AG09309 (cell line): Measurements from ENCODE around the gene EVX2.

Experiments
- DNase-seq: peaks from one replicate; pipeline ENCODE4 v3.0.0-alpha.2; 2010; ENCODE audit warnings: low read depth
- H3K4me3 ChIP-seq: 2 replicates; pipeline ENCODE4 v1.5.1; 2011; ENCODE audit warnings: mild to moderate bottlenecking, low read depth, low read length, moderate library complexity; ENCODE audit not compliant: control insufficient read depth
- TF ChIP-seq, protein P1 (sequence below): IDR thresholded peaks from 2 replicates; pipeline ENCODE4 v1.5.1; 2011; ENCODE audit warnings: mild to moderate bottlenecking, low read depth, low read length, inconsistent platforms; ENCODE audit not compliant: insufficient read depth, control insufficient read depth; ENCODE audit errors: missing control alignments

The EVX2 gene

DNA sequence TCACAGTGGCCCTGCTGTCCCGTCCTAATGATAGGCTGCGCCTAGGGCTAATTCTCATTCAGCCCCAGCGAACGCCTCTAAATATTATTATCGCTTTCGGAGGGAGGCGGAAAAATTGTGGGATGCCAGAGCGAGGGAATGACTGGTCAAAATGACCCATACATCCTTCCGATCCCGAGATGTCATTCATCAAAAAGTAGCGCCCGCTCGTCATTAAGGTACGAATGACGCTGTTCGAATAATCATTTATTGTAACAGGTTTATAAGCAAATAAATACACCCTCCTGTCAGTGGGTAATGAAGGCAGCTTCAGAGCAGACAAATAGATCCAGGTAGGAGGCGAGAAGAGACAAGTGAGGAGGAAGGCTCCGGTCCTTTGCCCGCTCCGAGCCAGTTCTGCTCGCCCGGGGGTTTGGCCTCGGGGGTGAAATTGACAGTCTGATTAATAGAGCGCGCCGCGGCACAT is at the start of gene EVX2:
TSS of gene EVX2 (minus strand) at position 167 of the 466 bp plus-strand sequence. CDS start 186 bp downstream, outside the sequence.
- TF ChIP-seq, protein P1, sequence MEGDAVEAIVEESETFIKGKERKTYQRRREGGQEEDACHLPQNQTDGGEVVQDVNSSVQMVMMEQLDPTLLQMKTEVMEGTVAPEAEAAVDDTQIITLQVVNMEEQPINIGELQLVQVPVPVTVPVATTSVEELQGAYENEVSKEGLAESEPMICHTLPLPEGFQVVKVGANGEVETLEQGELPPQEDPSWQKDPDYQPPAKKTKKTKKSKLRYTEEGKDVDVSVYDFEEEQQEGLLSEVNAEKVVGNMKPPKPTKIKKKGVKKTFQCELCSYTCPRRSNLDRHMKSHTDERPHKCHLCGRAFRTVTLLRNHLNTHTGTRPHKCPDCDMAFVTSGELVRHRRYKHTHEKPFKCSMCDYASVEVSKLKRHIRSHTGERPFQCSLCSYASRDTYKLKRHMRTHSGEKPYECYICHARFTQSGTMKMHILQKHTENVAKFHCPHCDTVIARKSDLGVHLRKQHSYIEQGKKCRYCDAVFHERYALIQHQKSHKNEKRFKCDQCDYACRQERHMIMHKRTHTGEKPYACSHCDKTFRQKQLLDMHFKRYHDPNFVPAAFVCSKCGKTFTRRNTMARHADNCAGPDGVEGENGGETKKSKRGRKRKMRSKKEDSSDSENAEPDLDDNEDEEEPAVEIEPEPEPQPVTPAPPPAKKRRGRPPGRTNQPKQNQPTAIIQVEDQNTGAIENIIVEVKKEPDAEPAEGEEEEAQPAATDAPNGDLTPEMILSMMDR, result no peak
- no peak within 1 kb of the TSS for H3K4me3 ChIP-seq
- DNase-seq, result no peak

DNA sequence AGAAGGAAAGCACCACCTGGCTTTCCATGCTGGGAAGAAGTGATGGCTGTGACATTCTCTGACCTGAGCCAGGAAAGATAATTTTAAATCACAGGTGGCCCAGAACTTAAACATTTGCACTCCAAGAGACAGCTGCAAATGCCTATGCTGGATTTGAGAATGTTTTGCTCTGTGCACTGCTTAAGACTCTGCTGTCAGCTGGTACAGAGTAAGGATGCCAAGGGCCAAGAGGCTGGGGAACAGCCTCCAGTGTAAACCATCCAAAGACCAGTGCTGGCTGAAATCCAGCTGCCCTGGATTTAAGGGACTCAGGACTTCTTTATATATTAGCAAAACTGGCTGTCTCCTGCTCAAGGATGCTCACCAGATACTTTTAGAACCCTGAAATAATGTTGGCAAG is 49.6 kb upstream of the EVX2 start:
- DNase-seq, result no peak
- TF ChIP-seq, protein P1, result no peak
- H3K4me3 ChIP-seq, result no peak overlapping the region

DNA sequence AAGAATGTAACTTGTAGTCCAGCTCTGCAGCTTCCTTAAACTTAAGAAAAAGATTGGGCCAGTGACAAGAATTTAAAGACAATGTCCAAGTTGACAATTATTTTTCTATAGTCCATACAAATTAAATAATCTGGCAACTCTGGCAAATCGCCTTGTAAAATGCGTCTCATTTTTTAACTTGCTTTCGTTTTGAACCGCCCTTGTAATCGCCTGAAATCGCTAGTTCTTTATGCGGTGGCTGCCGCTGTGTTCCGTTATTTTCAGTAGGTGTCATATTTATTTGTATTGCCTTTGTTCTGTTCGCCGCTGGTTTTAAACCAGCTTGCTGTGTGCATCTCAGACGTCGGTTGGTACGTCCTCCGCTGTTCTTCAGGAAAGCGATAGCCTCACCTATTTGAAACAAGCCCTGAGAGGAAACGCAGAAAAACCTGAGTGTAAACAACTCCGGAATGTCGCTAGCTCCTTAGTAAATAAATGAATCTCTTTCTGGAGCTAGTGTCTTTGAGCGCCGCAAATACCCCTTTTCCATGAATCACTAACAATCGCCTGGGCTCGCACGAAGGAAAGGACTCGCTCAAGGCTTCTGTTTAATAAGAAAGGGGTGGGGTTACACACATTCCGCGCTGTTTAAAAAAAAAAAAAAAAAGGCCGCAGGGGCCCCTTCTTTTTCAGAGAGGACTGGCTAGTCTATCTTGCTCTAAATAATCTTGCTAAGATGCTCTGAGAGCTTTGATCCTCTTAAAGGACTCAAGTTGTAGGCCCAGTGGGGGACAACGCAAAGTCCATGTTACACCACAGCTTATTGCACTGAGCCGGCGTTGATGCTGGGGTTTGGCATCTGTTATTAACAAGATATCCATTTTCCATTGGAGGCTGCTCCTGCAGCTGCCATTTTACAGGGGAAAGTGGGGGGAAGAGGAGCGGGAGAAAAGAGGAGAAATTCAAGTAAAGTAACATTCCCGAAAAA is 48.7 kb upstream of the EVX2 start:
- TF ChIP-seq, protein P1, result no peak
- DNase-seq, result no peak
- H3K4me3 ChIP-seq, result no peak overlapping the region

DNA sequence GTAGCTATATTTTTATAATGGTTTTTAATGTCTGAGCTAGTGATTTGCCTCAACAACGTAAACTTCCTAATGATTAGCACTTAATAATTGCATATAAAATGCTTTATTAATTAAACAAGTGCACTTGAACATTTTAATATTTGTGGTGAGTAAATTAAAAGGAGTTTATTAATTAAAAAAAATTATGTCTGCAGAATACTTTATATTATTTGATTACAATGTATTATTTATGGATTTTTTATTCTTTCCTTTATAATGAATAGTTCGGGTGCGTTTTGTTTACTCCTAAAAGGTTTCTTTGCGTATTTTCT is 48.0 kb upstream of the EVX2 start:
- TF ChIP-seq, protein P1, result no peak
- no peak overlapping the region for H3K4me3 ChIP-seq
- no peak for DNase-seq

DNA sequence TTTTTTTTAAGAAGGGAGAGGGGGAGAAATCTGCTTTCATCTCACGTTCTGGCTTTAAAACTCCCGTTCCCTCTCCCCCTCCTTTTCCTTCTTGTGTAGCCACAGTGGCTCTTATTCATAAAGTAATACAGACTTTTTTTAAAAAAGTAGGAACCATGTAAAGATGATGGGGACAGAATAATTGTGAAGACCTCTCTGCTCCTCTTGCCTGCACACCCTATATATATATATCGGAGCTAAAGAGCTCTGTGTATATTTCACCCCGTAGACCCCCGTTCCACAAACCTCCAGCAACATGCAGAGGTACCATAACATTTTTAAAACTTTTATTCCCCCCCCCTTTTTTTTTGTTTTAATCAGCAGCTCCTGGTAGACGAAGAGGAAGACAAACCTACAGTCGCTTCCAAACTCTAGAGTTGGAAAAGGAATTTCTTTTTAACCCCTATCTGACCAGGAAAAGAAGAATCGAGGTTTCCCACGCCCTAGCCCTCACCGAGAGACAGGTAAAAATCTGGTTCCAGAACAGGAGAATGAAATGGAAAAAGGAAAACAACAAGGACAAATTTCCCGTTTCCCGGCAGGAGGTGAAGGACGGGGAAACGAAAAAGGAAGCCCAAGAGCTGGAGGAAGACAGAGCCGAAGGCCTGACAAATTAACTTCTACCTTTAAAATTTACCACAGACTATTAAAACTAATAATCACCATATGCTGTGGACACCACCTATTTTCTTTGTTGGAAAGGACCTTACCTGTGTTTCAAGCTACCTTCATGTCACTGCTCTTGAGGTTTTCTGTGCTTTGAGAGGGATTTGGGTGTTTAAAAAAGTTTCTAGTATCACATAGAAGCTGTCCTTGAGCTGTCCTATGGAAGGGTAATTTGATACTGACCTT is 47.4 kb upstream of the EVX2 start:
- TF ChIP-seq, protein P1, result no peak
- peak overlapping the region; percentile 58 for H3K4me3 ChIP-seq
- DNase-seq, result no peak

DNA sequence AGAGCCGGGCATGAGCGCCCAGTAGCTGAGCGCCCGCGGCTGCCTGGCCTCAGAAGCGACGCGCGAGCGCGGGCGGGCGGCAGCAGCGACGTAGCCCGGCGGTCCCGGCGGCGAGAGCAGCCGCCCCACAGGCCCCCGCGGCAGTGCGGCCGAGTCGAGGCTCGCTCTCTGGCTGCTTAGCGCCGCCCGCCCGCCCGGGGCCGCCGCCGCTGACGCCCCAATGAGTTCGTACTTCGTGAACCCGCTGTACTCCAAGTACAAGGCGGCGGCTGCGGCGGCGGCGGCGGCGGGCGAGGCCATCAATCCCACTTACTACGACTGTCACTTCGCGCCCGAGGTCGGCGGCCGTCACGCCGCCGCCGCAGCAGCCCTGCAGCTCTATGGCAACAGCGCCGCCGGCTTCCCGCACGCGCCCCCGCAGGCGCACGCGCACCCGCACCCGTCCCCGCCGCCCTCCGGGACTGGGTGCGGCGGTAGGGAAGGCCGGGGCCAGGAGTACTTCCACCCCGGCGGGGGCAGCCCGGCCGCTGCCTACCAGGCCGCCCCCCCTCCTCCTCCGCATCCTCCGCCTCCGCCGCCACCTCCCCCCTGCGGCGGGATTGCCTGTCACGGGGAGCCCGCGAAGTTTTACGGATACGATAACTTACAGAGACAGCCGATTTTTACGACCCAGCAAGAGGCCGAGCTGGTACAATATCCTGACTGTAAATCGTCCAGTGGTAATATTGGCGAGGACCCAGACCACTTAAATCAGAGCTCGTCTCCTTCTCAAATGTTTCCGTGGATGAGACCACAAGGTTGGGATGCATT is 46.6 kb upstream of the EVX2 start:
- TF ChIP-seq, protein P1, result peak; percentile 8
- peak overlapping the region; percentile 58 for H3K4me3 ChIP-seq
- no peak for DNase-seq
